Stimulated activated CD8-positive, alpha-beta memory T cell treated with anti-CD3 and anti-CD28 coated beads, Interleukin-4, amount 100 ng/mL, for 4 hours (primary cell): ENCODE data around the gene CFAP52.
"Not testable (repeated sequence)": the region's sequence is repeated elsewhere in the genome, so short reads cannot be mapped to it uniquely, and the experiment has no call there.

Experiments
- DNase-seq, 2 donors: peaks; one replicate each; pipeline ENCODE4 v3.0.0-alpha.2; 2020; ENCODE audit warnings: low read depth in 2 of 2, low spot score in 1 of 2

CFAP52 gene

DNA sequence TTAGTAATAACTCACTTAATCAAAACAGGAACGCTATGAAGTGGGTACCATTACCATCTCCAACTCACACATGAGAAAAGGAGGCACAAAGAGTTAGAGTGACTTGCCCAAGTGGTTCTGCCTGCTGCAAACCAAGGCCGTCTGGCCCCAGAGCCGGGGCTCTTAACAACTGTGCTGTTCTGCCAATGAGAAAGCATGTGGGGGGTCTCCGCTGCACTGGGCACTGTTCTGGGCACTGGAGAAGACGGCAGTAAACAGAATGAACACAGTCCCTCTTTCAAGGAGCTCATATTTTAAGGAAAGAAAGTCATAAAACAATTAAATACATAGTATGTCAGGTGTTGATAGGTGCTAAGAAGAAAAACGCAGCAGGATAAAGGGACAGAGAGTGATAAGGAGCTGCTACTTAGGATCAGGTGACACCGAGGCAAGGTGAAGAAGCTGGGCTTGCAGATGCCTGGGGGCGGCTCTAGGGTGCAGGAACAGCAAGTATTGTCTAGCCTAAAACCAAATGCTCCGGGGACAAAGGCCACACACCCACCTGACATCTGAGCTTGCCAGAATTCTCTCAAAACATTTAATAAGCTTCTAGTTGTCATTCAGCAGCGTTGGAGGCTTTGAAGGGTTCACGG is 7.4 kb upstream of the CFAP52 start:
- no peak for DNase-seq

DNA sequence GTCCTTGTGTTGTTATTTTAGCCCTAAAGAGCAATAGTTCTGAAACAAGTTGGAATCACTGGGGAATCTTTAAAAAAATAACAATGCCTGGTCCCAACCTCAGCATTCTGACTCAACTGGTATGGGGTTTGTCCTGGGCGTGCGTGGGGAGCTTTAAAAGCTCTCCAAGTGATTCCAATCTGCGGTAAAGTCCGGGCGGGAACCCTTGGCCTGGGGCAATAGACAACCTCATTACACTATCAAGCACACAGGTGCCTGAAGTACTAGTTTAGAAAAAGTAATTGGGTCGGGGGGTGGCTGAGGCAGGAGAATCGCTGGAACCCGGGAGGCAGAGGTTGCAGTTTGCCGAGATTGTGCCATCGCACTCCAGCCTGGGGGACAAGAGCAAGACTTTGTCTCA is 5.2 kb upstream of the CFAP52 start:
- DNase-seq, result no peak

DNA sequence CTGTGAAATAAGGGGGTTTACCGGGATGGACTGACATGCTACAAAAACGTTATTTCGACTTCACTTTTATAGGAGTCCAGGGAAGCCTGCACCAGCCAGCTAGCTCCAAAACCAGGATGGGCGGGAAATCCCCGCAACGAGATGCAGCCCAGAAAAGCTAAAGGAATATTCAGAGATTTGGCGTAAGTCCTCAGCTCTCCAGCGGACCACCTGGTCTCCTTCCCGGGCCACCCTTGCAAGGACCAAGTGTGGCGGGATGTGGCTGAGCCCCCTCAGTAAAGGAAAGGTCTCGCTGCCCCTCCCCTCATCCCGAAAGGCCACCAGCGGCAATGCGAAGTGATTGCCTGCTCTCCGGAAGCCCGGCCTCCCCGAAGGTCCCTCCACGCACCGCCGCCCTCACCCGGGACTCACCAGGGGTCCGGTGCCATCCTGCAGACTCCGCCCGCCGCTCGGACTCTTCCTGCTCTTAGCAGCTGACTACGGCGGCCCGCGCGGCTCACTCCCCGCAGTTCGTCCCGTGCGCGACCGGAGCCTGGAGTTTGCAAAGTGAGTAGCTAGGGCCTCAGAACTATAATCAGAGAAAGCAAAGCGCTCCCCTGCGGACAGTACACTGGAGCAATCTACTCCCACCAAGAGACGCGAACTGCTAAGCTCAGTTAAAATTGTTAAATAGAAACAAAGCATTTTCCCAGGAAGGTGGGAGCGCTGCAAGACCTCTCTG is 901 bp upstream of the CFAP52 start, which contains the start of gene STX8:
Gene STX8 (minus strand): TSS at position 440 of the 721 bp plus-strand sequence. CDS start 12 bp downstream, at position 428.
- peak; percentile 49 to 62 for DNase-seq

DNA sequence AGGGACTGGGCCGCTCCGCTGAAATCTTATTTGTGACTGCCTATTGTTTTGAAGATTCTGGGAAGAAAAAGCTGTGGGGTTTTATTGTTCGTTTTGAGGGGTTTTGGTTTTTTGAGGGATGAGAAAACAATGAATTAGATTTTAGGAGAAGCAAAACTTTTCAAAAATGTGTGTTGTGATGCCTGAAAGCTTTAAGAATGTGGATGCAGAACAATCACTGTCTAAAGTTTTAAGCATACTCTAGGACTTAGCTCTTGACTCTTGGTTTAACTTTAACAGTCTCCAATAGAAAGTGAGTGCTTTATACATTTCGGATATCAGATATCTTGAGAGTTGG is 899 bp downstream of the CFAP52 start:
- no peak for DNase-seq

DNA sequence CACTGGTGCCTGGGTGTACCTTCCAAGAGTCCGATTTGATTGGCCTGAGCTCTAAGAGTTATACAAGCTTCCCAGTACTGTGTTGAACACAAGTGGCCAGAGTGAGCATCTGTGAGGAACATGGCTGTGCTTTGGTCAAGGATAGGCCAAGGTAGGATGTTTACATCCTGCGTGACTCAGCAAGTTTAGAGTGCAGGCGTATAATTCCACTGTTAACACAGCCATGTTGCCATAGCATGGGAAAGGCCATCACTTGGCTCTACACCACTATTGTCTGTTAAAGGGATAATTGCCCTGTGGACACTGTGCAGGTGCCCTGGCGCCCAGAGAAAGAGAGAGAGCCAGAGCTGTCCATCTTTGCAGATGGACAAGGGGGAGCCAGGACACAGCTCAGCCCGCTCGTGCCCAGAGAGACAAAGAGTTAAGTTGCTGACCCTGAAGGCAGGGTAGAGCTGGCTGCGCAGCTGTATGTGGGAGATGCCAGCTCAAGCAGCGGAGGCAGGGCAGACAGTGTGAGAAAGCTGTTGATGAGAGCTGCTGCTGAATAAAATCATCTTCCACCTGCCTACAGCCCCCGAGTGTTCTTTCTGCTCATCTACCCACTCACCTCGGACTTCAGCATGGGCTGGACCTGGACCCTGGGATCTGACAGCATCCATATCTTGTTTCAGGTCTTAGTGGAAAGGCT is 11.7 kb downstream of the CFAP52 start:
- DNase-seq, result no peak

DNA sequence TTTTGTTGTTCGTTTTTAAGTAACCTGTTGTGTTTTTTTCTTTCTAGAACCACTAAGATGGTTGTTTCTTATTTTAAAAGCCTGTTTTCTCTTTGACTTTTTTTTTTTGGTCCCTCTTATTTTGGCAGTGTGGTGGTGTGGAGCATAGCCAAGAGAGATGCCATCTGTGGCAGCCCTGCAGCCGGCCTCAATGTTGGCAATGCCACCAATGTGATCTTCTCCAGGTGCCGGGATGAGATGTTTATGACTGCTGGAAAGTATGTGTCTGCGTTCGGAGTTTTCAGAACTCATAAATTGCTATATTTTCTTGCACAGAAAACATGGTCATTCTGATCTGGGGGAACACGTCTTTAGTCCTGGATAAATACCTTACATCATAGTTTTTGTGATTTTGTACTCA is 17.6 kb downstream of the CFAP52 start:
- no peak for DNase-seq

DNA sequence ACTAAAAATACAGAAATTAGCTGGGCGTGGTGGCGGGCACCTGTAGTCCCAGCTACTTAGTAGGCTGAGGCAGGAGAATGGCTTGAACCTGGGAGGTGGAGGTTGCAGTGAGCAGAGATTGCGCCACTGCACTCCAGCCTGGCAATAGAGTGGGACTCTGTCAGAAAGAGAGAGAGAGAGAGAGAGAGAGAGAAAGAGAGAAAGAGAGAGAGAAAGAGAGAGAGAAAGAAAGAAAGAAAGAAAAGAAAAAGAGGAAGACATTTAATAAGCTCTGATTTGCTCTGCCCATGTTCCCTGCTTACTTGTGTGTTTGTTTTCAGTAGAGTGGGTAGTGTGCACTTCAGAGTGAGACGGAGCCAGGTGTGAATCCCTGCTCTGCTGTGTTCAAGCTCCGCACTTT is 21.2 kb downstream of the CFAP52 start:
- not testable (repeated sequence) for DNase-seq

DNA sequence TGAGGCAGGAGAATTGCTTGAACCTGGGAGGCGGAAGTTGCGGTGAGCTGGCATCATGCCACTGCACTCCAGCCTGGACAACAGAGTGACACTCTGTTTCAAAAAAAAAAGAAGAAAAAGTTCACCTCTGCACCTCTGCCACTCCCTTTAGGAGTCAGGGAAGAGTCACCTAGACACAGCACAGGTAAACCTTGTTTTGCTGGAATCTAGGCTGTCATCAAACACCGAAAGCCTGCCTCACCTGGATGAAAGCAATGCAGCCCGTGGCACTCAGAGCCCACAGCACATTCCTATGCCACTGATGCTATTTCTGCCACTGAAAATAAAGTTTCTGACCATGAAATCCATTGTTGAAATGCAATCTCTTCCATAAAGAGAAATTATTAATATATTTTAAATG is 22.2 kb downstream of the CFAP52 start:
- DNase-seq, result no peak

DNA sequence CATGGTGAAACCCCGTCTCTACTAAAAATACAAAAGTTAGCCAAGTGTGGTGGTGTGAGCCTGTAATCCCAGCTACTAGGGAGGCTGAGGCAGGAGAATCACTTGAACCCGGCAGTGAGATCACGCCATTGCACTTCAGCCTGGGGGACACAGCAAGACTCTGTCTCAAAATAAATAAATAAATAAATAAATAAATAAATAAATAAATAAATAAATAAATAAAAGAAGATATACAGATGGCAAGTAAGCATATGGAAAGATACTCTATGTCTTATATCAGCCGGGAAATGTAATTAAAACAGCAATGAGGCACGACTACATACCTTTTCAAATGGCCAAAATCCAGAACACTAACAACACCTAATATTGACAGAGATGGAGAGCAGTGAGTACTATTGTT is 28.1 kb downstream of the CFAP52 start:
- DNase-seq, result not testable (repeated sequence)

DNA sequence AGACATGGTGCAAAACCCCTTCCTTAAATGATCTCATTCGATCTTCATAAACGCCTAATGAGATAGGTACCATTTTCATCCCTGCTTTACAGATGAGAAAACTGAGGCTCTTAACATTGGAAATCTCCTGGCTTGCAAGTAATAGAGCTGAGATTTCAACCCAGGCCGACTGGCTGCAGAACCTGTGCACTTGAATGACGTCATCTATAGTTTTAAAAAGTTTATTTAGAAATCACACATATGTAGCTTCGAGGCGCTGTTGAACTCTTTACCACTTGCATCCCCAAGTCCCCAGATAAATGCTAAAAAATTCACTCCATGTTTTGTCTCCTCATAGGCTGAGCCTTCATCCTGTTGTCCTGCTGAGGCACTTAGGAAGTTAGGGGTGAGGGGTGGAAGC is 30.0 kb downstream of the CFAP52 start:
- DNase-seq, result no peak

DNA sequence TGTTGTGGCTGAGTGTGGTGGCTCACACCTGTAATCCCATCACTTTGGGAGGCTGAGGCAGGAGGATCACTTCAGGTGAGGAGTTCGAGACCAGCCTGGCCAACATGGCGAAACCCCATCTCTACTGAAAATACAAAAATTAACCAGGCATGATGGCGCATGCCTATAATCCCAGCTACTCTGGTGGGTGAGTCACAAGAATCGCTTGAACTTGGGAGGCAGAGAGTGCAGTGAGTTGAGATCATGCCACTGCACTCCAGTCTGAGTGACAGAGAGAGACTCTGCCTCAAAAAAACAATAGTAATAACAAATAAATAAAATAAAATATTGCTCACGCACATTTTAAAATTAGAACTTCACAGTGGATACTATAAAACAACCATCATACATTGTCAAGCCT is 30.6 kb downstream of the CFAP52 start:
- not testable (repeated sequence) for DNase-seq

DNA sequence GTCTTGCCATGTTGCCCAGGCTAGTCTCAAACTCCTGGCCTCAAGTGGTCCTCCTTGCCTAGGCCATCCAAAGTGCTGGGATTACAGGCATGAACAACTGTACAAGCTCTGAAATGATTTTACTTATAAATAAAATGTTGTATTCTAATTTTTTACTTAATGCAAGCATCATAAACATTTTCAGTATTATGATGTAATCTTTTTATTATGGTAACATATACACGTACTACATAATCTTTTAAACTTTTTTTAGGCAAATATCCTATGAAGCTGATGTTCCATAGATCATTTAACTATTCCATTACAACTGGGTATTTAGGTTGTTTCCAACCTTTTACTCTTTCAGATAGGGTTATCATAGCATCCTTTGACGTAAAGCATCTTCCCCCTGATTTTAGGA is 35.1 kb downstream of the CFAP52 start:
- DNase-seq, result no peak

DNA sequence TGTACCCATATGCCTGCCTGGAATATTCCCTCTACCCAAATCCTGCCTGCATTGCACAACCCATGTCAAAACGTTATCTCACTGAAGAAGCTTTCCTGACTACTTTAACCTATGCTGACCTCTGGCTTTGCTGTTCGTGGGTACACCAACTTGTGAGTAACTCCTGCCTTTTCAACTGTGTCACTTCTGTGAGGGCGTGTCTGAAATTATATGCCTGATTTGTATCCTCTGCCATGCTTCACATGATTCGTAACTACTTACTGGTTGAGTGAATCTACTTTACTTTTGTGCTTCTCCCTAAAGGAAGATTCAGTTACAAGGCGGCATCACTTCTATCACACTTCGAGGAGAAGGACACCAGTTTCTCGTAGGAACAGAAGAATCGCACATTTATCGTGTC is 35.6 kb downstream of the CFAP52 start:
- no peak for DNase-seq

DNA sequence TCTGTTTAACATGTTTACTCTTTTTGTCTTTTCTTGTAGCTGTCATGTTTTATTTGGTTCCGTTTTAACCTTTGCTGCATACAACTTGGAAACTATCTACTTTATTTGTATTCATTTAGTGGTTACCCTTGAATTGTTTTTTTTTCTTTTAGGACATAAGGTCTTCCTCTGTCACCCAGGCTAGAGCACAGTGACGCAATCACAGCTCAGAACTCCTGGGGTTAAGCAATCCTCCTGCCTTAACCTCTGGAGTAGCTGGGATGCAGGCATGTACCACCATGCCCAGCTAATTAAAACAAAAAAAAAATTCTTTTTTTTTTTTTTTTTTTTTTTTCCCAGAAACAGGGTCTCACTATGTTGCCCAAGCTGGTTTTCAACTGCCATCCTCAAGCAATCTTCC is 39.0 kb downstream of the CFAP52 start:
- DNase-seq, result no peak

DNA sequence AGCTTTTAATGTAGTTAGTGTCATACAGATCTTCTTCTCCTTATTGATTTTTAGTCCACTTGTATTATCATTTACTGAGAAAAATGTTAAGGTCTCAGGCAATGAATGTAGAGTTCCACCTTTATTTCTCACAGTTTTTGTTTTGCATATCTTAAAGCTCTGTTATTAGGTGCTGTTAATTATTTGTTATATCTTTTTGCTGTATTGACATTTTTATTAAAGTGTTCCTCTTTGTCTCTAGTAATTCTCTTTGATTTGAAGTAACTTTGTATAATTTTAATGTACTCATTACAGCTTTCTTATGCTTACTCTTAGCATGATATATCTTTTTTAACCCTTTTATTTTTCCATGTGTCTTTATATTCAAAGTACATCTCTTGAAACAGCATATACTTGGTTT is 46.5 kb downstream of the CFAP52 start:
- no peak for DNase-seq

DNA sequence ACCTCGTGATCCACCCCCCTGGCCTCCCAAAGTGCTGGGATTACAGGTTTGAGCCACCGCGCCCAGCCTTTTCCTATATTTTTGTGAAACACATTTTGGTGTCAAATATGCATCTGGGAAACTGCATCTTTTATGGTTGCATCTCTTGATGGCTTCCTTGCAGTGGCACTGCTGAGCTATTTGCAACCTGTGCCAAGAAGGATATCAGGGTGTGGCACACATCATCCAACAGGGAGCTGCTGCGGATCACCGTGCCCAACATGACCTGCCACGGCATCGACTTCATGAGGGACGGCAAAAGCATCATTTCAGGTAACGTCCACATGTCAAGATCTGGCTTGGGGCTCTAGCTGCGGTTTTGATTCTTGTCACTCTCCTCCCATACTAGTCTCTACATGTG is 52.1 kb downstream of the CFAP52 start:
- no peak for DNase-seq

DNA sequence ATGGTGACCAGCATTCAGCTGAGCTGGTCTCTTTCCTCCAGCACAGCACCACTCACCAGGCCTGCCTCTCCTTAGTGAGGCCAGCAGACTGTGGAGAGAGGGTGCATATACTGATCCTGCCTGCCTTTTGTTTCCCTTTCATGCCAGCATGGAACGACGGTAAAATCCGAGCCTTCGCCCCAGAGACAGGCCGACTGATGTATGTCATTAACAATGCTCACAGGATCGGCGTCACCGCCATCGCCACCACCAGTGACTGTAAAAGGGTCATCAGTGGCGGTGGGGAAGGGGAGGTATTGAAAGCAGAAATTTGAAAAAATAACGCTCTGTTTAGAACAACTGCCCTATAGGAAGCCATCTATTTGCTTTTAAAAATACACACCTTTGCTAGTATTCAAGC is 56.3 kb downstream of the CFAP52 start:
- no peak for DNase-seq

DNA sequence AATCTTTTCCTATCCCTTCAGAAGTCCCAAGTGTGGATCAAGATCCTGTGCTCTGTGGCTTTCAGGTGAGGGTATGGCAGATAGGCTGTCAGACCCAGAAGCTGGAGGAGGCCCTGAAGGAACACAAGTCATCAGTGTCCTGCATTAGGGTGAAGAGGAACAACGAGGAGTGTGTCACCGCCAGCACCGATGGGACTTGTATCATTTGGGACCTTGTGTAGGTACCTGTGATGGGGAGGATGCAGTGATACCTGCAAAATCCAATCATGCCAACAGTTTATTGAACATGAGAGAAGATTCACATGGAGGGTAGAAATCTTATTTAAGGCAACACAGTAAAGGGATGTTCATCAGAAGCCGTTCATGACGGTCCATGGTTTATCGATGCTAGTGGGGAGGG is 58.9 kb downstream of the CFAP52 start:
- no peak for DNase-seq

DNA sequence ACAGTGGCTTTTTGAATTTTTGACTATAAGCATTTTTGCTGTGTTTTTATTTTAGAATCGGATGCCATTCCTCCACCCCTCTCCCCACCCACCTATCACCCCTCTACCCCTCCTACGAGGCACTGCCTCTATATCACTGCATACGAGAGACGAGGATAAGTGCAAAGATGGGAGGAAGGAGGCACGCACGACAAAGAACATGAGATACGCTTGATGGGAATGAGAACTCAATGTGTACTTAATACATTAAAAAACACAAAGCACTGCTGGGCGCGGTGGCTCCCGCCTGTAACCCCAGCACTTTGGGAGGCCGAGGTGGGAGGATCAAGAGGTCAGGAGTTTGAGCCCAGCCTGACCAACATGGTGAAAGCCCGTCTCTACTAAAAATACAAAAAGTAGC is 60.1 kb downstream of the CFAP52 start:
- DNase-seq, result no peak

DNA sequence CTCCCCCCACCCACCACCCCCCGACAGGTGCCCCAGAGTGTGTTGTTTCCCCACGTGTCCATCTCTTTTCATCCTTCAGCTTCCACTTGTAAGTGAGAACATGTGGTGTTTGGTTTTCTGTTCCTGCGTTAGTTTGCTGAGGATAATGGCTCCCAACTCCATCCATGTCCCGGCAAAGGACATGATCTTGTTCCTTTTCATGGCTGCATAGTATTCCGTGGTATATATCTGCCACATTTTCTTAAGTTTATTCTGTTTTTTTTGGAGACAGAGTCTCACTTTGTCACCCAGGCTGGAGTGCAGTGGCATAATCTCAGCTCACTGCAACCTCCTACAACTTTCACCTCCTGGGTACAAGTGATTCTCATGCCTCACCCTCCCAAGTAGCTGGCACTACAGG is 63.9 kb downstream of the CFAP52 start:
- not testable (repeated sequence) for DNase-seq

DNA sequence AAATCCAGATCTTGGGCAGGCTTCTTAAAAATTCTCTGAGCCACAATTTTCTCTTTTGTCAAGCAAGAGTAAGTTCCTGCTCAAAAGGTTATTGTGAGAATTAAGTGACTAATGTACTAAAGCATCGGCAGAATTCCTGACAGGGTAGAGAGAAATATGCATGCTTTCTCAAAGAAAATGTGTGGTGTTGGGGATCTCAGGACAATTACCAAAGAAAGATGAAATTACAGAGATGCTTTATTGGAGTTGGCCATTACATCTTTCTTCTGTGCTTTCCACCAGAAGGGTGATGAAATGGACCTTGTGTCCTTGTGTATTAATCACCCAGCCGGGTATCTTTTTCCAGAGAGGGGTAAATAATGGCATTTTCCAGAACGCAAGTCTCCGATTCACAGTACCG is 67.2 kb downstream of the CFAP52 start:
- no peak for DNase-seq

DNA sequence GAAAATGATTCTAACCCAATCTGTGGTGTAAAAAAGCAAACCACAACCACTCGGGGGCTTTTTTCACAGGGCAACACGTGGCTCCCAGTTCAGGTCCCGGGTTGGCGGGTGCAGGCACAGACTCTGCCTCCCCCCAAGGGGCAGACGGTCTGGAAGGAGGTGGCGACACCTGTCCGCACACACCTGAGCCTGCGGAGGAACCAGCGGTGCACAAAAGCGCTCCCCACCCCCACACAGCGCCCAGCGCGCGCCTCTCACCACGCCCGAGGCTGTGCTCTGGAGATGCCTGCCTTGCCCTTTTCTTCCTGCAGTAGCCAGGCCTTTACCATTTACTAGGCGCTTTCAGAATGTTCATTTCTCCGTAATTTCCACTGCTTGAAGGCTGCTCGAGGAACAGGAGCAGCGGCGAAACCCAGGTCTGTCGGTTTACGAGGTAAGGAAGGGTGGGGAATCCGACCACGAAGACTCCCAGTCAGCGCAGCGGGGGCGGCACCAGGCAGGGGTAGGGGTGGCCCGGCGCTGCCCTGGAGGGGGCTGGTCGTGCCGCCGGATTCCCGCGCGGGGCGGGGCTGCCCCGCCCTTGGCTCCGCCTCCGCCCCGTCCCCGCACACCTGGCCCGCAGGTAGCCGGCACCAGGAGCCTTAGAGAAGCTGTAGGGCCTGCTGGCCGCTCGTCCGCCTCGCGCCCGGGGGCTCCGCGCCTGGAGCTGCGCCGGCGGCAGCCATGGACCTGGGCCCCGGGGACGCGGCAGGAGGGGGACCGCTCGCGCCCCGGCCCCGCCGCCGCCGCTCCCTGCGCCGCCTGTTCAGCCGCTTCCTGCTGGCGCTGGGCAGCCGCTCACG is 68.7 kb downstream of the CFAP52 start, which contains the start of gene USP43:
Gene USP43 (plus strand): TSS at position 608 of the 842 bp plus-strand sequence. CDS start 116 bp downstream, at position 724.
- DNase-seq, result no peak
